ENCODE results near the gene NEAT1.
"Not testable (repeated sequence)": the region's sequence is repeated elsewhere in the genome, so short reads cannot be mapped to it uniquely, and the experiment has no call there.

Gene NEAT1

DNA sequence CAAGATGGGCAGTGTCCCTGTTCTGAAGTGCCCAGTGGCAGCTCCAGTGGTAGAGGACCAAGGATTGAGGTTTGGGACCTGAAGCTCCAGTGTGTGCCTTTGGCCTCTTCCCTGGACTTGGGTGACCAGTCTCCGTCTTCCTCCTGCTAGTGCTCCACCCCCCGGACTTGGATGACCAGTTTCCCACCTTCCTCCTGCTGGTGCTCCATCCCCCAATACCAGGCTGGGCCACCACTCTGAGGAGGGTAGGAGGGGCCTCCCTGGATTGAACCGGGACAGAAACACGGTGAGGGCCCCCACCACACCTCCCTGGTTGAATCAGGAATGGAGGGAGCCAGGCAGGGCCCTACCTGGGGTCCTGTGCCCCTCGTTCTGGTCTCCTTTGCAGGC, 10.9 kb upstream of the NEAT1 start:
- no peak for DNase-seq

DNA sequence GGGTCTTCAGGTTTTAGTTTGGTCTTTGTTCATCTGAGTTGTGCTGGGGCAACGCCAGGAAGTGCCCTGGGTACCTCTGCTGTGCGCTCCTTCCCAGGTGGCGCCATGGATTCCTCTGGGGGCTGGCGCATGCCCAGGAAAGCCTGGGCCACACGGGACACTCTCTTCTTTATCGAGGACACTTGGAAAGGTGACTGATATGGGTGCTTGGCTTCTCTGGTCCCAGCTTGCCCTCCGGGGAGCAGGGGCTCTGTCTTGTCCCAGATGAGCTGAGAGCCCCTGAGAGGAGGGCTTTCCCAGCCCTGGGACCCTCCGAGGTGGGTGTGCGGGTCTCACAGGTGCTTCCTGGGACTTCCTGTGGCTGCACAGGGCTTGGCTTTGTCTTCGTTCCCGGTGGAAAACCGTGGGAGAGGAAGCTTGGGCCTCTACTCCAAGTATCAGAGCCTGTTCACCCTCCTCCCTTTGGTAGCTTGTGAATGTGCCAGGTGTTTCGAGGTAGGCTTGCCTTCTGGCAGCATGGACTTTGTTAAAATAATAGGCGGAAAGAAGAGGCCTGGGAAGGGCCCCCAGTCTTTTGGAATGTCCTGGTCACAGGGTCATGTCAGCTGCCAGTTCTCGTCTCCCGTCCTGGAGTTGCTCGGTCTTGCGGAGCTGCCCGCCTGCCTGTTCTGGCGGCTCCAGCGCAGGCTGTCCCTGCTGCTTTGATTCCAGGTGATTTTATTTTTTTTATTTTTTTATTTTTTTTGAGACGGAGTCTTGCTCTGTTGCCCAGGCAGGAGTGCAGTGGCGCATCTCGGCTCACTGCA, 10.1 kb upstream of the NEAT1 start:
- DNase-seq: no peak

DNA sequence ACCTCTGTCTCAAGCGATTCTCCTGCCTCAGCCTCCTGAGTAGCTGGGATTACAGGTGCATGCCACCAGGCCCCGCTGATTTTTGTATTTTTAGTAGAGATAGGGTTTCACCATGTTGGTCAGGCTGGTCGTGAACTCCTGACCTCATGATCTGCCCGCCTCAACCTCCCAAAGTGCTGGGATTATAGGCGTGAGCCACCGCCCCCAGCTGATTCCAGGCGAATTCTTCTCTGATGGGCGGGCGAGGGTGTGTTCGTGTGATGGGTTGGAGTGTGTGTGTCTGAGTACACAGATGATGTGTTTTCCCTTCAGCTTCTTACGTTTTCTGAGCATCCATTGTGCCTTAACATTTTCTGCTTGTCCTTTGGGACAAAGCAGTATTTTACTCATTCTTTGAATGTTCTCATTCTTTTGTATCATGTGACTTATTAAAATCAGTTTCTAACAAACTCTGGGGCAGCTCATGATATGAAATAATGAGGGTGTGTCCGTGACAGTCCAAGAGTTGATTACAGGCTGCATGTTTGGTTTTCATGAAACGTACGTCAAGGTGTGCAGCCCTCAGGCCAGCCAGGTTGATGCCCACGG, 9.4 kb upstream of the NEAT1 start:
- not testable (repeated sequence) for DNase-seq

DNA sequence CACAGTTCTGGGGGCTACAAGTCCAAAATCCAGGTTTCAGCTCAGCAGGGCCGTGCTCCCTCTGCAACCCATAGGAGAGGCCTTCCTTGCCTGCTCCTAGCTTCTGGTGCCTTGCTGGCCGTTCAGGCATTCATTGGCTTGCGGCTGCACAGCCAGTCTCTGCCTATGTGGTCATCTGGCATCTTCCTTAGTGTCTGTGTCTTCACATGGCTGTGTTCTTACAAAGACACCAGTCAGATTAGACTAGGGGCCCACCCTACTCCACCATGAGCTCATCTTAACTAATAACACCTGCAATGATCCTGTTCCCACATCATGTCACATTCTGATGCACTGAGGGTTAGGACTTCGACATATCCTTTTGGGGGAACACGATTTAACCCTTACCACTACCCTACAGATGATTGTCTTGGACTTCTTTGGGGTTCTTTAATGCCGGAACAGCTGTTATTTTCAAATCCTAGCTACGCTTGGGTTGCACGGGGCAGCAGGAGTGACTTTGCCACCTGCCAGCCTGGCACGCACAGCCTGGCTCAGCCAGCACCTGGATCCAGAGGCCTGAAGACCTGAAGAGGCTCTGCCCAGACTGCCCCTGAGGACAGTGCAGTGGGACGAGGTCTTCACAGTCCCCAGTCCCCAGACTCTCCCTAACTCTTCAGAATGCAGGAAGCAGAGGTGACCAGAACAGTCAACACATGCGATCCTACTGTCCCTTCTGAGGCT, 7.7 kb upstream of the NEAT1 start:
- no peak for DNase-seq

DNA sequence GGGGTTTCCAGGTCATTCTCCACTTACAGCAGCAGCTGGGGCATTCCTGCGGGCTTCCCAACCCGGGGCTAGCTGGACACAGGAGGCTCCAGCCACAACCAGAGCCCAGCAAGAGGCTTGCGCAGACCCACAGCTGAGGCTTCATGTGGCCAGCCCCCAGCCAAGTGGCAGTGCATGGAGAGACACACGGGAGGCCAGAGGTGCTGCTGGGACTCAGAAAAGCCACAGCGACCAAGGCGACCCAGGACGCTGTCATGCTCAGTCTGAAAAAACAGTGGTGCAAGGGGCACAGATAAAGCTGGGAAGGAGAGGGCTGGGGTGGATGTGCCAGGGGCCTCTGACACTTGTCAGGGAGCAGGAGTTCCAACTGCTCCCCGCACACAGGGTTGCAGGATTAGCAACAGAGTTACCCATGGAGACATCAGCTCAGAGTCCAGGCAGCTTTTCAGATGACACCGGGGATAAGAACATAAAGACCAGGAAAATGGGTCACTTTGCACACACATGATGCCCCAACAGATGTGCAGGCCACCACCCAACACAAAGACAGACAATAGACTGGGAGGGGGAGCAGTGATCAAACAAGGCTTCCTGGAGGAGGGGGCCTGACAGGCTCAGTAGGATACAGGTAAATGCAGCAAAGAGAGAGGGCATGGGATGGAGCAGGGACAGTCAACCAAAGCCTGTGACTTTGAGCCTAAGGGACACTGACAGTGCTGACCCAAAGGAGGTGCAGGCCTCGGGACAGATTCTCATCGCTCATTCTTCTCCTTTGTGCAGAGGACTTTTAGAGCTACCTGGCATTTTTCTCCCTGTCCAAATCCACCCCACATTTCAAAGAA, 6.9 kb upstream of the NEAT1 start:
- no peak for DNase-seq

DNA sequence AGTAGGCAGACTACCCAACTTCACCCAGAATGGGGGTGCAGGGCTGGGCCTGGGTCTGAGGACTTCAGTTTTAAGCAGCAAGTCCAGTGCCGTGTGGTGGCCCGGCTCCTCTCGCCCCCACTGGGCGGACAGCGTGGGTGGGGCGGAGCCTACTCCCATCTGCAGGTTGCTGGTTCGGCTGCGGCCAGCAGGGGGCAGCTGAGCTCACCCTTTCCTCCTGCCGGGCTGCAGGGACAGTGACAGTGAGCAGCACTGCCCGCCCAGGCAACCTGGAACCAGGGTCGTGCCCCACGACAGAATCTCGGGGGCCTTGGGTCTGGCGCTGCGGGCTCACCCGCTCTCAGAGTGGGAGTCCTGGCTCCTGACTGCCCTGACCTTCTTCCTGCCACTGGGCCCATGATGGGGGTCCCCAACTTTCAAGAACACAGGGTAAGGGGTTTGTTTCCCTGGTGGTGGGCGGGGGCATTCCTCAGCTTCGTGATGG, 6.2 kb upstream of the NEAT1 start:
- no peak for DNase-seq

DNA sequence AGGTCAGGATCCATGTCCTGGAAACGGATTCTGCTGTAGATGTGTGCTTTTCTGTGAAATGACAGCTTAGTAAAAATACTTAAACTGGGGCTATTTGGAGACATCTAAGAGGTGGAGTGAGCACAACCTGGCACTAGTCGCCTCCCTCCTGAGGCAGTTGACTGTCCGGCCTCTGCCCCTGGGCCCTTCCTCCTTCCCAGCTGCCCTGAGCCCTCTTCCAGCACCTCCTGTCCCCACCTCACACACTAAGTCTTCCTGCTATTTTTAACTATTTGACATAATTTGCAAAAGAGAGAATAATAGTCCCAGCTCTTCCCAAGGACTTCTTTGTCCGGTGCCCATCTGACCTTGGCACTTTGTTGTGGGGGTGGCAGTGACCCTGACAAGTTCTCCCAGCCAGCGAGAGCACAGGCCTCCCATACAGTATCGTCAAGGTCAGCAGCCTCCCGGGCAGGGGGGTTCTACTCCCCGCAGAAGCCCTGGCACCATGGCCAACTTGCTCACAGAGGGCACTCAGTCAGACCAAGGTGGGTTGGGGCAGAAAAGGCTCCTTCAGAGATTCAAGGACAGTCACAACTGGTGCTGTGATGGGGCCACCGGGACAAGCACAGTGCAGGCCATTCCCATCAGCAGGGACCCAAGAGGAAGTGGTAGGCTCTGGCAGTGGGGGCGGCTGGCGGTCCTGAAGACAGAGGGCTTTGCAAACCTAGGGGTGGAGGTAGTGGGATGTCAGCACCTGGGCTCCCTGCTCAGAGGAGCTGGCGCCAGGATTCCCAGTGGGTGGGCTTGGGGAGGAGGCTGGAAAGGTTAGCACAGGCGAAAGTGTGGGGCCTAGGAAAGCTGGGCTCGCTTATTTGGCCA, 5.5 kb upstream of the NEAT1 start:
- no peak for DNase-seq

DNA sequence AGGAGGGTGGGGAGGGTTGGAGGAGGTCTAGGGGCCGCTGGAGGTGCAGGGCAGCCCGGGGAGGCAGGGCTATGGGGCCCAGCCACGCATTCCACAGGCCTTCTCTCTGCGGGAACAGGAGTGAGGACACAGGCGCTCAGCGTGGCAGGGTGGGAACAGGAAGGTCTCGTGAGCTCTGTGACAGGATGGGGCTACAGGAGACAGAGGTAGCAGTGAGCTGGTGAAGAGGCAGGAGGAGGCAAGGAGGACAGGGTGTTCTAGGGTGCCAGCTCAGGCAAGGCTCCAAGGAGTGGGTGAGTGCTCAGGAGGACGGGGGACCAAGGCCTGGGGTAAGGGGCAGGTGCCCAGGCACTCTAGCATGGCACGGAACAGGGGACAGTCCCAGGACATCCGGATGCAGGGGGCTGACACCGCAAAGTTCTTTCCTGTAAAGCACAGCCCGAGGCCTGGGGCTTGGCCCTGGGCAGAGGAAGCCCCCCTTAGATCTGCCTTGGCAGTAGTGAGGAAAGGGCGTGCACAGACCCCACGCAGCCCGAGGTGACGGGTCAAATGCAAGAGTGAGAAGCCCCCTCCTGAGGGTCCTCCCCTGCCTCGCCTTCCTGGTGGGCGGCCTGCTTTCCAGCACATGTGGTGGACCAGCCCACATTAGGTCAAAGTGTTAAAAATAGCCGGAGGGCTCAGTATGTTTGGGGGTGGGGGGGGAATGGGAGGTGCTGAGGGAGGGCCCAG, 4.7 kb upstream of the NEAT1 start:
- no peak for DNase-seq

DNA sequence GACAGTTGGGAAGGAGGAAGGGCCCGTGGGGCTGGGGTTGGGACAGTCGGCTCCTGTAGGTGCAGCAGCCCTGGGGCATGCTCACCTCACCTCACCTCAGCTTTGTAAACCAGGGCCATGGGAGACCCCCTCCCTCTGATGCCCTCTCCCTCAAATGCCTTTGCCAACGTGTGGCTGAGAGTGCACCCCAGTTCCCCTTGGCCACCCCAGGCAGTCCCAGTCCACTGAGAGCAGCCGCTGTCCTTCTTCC, 4.2 kb upstream of the NEAT1 start:
- no peak for DNase-seq

DNA sequence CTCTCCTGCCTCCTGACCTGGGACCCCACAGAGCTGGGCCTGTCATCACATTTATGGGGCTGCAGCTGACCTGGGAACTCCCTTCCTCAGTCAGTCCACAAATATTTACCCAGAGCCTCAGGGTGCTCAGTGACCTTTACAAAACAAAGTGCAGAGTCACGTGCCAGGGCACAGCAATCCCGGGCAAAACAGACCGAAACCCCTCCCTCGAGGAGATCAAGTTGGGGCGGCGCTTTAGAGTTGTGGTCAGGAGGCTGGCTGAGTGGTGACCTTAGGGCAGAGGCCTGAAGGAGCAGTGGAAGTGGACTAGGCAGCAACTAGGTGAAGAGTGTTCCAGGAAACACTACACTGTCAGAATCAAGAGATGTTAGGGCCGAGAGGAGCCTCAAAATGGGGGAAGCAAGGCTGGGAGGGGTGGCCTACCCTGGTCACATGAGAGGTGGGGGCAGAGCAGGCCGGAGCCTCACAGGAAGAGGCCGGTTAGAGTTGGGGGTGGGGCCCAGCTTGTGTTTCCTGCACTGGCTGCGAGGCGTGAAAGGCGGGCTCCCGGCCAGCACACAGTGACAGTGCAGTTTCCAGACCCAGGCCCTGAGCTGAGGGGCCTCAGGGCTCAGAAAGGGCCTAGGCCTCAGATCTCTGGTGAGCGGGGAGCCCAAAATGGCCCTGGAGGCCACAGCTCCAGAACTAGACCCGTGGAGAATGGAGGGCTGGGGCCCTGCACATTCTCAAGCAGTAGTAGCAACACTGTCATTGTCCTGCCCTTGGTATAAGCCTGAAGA, 3.7 kb upstream of the NEAT1 start:
- DNase-seq: peak; percentile 90 to 98

DNA sequence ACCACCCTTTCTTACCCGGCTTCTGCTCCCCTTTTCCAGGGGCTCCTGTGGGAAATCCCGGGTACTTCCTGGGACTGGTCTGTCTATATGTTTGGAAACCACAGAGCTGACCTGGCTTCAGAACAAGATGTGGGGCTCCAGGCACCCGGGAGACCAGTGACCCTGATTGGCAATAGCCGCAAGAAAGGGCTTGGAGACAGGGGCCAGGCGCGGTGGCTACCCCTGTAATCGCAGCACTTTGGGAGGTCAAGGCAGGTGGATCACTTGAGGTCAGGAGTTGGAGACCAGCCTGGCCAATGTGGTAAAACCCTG, 3.2 kb upstream of the NEAT1 start:
- DNase-seq: no peak

DNA sequence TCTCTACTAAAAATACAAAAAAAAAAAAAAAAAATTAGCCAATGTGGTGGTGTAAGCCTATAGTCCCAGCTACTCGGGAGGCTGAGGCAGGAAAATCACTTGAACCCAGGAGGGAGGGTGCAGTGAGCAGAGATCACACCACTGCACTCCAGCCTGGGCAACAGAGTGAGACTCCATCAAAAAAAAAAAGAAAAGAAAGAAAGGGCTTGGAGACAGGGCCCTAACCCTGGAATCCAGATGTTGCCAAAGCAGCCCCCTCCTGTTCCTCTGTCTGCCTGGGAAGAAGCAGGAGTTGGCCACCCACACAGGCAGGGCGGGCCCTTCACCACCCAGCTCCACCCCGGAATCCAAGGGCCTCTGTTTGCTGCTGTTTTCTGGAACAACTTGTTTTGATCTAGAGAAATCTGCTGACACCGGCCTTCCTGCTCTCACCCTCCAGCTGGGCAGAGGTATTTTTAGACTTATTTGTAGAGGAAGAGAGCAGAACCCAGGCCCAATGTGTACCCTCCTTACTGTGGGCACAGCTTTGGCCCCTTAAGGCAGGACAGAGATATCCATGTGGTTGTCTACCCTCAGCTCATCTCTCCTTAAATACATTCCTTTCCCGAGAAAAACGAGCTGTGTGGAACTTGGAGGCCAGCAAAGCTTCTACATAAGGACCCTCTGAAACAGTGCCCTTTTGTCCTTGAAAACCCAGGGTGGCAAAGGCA, 2.7 kb upstream of the NEAT1 start:
- peak in 1 of 2 experiments; percentile 53 for DNase-seq

DNA sequence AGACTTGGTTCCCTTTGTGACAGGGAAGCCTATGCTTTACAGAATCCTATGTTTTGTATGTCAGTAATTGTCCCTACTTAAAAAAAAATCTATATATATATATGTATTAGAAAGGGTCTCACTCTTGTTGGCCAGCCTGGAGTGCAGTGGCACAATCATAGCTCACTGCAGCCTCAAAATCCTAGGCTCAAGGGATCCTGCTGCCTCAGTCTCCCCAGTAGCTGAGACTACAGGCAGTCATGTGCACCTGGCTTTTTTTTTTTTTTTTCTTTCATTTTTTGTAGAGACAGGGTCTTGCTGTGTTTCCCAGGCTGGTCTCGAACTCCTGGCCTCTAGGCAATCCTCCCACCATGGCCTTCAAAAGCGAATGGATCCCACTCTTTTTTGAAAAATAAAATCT, 2.1 kb upstream of the NEAT1 start:
- no peak for DNase-seq

DNA sequence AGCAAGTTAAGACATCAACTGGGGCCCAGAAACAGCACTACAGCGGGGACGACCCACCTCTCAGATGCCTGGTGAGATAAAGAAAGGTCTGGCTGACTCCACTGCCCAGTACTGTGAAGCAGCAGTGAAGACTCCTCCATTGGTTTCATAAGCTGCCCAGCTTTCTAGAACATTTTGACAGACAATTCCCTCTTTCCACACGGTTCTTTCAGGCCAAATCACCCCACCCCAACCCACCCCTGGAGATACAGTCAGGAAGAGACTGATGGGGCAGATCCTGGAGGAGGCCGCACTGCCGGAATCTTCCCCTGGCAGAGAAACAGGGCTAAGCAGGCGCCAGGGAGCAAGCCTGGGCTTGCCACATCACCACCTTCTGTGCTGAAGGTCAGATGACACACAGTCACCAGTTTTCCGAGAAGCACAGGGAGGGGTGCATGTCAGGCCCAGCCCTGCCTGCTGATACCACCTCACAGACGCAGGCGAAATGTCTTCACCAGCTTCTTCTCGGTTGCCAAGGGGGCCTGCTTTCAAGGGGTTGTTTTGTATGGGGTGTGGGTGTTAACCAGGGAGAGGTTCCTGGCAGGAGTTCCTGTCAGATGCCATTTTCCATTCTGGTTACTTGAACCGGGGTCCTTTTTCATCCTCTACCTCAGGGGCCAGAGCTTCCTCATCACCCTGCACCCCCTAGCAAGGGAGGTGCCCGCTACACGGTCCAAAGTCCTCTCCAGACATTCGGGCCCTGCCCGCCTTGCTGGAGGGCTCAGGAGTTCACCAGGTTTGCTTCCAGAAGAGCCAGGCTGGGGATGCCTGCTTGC, 1.4 kb upstream of the NEAT1 start:
- peak in 1 of 2 experiments; percentile 74 for DNase-seq

DNA sequence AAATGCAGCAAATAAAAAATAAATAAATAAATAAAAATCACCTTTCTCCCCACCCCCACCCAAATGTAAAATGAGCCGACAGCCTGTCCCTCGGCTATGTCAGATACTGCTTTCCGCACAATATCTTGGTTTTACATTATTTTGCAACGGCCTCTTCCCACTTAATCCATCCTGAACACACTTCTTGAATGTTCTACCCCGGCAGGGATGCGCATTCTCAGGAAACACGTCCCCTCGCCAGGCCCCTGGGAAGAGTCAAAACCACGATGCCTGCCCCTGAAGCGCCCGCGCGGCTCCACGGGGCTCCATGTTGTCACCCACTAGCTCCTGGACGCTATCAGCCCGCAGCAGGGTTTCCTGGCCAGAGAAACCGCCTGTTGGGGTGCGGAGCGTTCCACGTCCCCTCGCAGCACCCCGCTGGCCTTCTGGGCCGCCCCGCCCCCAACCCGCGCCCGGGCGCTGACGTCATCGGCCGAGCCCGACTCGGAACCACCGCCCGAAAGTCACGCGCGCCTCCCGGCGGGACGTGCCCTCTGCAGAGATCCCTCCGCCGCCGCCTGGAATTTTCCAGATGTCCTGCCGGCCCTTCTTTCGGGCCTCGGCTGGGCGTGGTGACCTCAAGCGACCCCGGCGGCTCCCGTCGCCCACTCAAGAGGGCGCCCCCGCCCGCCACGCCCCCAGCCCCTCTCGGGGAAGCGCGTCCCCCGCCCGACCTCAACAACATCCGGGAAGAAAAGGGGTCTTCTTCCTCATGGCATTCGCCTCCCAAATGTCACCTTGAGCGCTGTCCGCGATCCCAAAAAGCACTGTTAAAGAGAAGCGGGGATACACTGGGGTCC, 585 bp upstream of the NEAT1 start:
- DNase-seq: peak in 1 of 2 experiments; percentile 90

DNA sequence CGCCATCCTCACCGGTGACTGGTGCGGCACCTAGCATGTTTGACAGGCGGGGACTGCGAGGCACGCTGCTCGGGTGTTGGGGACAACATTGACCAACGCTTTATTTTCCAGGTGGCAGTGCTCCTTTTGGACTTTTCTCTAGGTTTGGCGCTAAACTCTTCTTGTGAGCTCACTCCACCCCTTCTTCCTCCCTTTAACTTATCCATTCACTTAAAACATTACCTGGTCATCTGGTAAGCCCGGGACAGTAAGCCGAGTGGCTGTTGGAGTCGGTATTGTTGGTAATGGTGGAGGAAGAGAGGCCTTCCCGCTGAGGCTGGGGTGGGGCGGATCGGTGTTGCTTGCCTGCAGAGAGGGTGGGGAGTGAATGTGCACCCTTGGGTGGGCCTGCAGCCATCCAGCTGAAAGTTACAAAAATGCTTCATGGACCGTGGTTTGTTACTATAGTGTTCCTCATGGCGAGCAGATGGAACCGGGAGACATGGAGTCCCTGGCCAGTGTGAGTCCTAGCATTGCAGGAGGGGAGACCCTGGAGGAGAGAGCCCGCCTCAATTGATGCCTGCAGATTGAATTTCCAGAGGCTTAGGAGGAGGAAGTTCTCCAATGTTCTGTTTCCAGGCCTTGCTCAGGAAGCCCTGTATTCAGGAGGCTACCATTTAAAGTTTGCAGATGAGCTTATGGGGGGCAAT, 1.1 kb downstream of the NEAT1 start:
- no peak for DNase-seq

DNA sequence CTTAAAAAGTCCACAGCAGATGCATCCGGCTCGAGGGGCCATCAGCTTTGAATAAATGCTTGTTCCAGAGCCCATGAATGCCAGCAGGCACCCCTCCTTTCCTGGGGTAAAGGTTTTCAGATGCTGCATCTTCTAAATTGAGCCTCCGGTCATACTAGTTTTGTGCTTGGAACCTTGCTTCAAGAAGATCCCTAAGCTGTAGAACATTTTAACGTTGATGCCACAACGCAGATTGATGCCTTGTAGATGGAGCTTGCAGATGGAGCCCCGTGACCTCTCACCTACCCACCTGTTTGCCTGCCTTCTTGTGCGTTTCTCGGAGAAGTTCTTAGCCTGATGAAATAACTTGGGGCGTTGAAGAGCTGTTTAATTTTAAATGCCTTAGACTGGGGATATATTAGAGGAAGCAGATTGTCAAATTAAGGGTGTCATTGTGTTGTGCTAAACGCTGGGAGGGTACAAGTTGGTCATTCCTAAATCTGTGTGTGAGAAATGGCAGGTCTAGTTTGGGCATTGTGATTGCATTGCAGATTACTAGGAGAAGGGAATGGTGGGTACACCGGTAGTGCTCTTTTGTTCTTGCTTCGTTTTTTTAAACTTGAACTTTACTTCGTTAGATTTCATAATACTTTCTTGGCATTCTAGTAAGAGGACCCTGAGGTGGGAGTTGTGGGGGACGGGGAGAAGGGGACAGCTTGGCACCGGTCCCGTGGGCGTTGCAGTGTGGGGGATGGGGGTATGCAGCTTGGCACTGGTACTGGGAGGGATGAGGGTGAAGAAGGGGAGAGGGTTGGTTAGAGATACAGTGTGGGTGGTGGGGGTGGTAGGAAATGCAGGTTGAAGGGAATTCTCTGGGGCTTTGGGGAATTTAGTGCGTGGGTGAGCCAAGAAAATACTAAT, 1.9 kb downstream of the NEAT1 start:
- DNase-seq: no peak

All from SW 1271 (cell line).